Mucosa of gallbladder (tissue), 1 donor: ENCODE data around the gene OR10G7. TPM values are rescaled to one million over a fixed set of nuclear protein-coding genes. Genes with fewer than 3 reads are reported as not detected.
"Not testable (repeated sequence)": the region's sequence is repeated elsewhere in the genome, so short reads cannot be mapped to it uniquely, and the experiment has no call there.

ENCODE experiments used
- DNase-seq: peaks from one replicate; pipeline ENCODE4 v3.0.0-alpha.2; 2020; ENCODE audit warnings: low spot score
- total RNA-seq: library from RNA; stranded (reverse); gene quantifications from one replicate; pipeline ENCODE4 v1.2.1, GENCODE V29; 2021
- donor health status: DM: no; HTN: no; CAD: no.

OR10G7 gene
- total RNA-seq, 1 donor from 2014 or later, result not detected

DNA sequence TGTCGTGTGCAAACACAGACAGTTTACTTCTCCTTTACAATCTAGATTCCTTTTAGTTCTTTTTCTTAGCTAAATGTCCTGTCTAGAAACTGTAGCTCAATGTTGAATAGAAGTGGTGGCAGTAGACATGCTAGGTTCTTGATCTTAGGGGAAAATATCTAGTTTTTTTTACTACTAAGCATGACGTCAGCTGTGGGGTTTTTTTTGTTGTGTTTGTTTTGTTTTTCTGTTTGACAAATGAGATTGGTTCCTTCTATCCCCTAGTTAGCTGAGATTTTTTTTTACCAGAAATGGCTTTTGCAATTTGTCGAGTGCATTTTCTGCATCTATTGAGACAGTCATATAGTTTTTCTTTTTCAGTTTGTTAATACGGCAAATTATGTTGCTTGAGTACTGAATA is 2.3 kb upstream of the OR10G7 start:
- no peak for DNase-seq

DNA sequence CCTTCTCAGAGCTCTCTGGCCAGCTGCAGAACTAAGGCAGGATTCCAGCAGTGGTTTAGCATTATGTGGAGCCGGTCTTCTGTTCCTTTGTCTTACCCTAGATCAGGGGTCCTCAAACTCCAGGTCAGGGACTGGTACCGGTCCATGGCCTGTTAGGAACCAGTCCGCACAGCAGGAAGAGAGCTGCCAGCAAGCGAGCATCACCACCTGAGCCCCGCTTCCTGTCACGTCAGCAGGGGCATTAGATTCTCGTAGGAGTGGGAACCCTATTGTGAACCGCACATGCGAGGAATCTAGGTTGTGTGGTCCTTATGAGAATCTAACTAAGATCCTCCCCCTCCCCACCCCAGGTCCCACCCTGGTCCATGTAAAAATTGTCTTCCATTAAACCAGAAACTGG is 1.6 kb downstream of the OR10G7 start:
- no peak for DNase-seq

DNA sequence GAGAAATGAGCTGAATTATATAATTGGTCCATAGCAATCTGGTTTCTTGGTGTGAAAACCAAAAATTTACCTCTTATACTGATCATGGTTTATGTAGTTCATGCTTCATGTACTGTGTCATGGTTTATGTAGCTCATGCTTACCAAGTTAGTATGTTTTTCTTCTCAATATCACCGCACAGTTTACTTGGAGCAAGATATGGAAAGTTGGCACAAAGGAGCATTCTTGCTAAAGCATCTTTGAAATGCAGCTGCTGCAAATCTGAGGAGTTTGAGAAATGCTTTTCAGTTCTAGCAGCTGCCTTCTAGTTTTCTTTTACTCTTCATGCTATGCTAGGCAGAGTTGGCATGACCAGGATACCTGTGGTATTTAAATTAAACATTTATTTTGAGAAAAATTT is 4.5 kb downstream of the OR10G7 start:
- no peak for DNase-seq

- DNase-seq, result no peak
Observed at GRCh38 chr11:124026498-124026897, 14.6 kb downstream of the OR10G7 start, which contains the start of gene OR10G8. Gene OR10G8 (plus strand): TSS chr11:124026798. CDS start chr11:124029623, 2,825 bp downstream.

- DNase-seq, result not testable (repeated sequence)
Observed at GRCh38 chr11:124015837-124016236, 25.3 kb downstream of the OR10G7 start.

- DNase-seq, result no peak
Observed at GRCh38 chr11:124012697-124013096, 28.4 kb downstream of the OR10G7 start, which contains the start of gene OR10G4. Gene OR10G4 (plus strand): TSS chr11:124012997. CDS start chr11:124015575, 2,578 bp downstream.

DNA sequence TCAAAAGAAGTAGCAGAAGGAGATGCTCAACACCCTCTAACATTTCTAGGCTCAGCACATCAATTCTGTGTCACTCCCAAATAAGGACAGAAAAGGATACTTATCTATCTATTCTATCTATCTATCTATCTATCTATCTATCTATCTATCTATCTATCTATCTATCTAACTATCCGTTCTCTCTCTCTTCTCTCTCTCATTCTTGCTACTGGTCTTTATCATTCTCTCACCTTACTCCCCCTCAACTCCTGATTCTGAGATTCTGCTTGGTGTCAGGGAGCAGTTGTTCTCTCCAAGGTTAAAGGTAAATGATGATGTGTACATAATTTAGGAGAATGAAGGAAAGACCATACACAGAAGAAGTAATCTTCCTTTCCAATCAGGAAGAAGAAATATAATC is 46.0 kb downstream of the OR10G7 start, which contains the start of gene OR10G6:
TSS of gene OR10G6 (minus strand) at position 43 of the 400 bp plus-strand sequence. CDS start at position 43, 0 bp downstream.
- DNase-seq, result no peak

Other genes starting within 250 kb of the OR10G7 start
- not detected for gene OR6M1, start 235.0 kb downstream of the OR10G7 start, total RNA-seq
- gene TMEM225, start 155.7 kb downstream of the OR10G7 start, total RNA-seq, result not detected
- not detected for gene OR8D4, start 139.2 kb downstream of the OR10G7 start, total RNA-seq
- gene OR4D5, start 101.7 kb downstream of the OR10G7 start, total RNA-seq, result not detected
- not detected for gene OR6T1, start 97.5 kb downstream of the OR10G7 start, total RNA-seq
- gene OR10S1, start 63.5 kb downstream of the OR10G7 start, total RNA-seq, result not detected
- not detected for gene OR10G6, start 46.2 kb downstream of the OR10G7 start, total RNA-seq
- not detected for gene OR10G4, start 28.3 kb downstream of the OR10G7 start, total RNA-seq
- gene OR10G9, start 18.3 kb downstream of the OR10G7 start, total RNA-seq, result not detected
- gene OR10G8, start 14.5 kb downstream of the OR10G7 start, total RNA-seq, result not detected
- gene VWA5A, start 74.1 kb upstream of the OR10G7 start, total RNA-seq, result 60.2 TPM
- not detected for gene OR10D3, start 142.0 kb upstream of the OR10G7 start, total RNA-seq
- gene OR8G1, start 199.8 kb upstream of the OR10G7 start, total RNA-seq, result not detected
- gene OR8G5, start 215.1 kb upstream of the OR10G7 start, total RNA-seq, result not detected